DOHH2 (cell line): Measurements from ENCODE around the gene CD58.

ENCODE experiments used
- CTCF ChIP-seq: fragments of 200-600 bp; sonication (generic); IDR thresholded peaks from one replicate; pipeline ENCODE4 v1.5.1; 2014; ENCODE audit warnings: antibody characterized with exemption, mild to moderate bottlenecking, low read depth, low read length; ENCODE audit not compliant: poor library complexity, severe bottlenecking
- EZH2phosphoT487 ChIP-seq: fragments of 200-600 bp; sonication (generic); IDR thresholded peaks from 2 replicates; pipeline ENCODE4 v1.6.1; 2017; ENCODE audit warnings: borderline replicate concordance, mild to moderate bottlenecking, antibody characterized with exemption, low read length, moderate library complexity, mixed read lengths

- no peak for TF ChIP-seq CTCF
- no peak for TF ChIP-seq EZH2phosphoT487
These were observed 14.4 kb downstream of the CD58 start for GRCh38 chr1:116556289-116557006.
